GM11168 (cell line): ENCODE measurements around the gene ARHGAP19.

Source experiments
- in situ Hi-C: fragments of 300-500 bp; cut with MboI; formaldehyde crosslinking; loops from one replicate; pipeline ENCODE4 v1.12.0; 2022; ENCODE audit warnings: low sequenced_read_pairs; ENCODE audit not compliant: unreplicated experiment

ARHGAP19 gene, protein sequence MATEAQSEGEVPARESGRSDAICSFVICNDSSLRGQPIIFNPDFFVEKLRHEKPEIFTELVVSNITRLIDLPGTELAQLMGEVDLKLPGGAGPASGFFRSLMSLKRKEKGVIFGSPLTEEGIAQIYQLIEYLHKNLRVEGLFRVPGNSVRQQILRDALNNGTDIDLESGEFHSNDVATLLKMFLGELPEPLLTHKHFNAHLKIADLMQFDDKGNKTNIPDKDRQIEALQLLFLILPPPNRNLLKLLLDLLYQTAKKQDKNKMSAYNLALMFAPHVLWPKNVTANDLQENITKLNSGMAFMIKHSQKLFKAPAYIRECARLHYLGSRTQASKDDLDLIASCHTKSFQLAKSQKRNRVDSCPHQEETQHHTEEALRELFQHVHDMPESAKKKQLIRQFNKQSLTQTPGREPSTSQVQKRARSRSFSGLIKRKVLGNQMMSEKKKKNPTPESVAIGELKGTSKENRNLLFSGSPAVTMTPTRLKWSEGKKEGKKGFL

GRCh38 chr10:97292097-97292861 lies at the start of gene ARHGAP19:
Gene ARHGAP19 (minus strand): TSS chr10:97292637. CDS start chr10:97292627, 10 bp downstream.
- in situ Hi-C loops = no loop called here

- in situ Hi-C loops = no loop called here
Observed at GRCh38 chr10:97341416-97341815, 49.0 kb upstream of the ARHGAP19 start.

GRCh38 chr10:97338041-97338440 lies 45.6 kb upstream of the ARHGAP19 start:
- in situ Hi-C loops = no loop called here

DNA sequence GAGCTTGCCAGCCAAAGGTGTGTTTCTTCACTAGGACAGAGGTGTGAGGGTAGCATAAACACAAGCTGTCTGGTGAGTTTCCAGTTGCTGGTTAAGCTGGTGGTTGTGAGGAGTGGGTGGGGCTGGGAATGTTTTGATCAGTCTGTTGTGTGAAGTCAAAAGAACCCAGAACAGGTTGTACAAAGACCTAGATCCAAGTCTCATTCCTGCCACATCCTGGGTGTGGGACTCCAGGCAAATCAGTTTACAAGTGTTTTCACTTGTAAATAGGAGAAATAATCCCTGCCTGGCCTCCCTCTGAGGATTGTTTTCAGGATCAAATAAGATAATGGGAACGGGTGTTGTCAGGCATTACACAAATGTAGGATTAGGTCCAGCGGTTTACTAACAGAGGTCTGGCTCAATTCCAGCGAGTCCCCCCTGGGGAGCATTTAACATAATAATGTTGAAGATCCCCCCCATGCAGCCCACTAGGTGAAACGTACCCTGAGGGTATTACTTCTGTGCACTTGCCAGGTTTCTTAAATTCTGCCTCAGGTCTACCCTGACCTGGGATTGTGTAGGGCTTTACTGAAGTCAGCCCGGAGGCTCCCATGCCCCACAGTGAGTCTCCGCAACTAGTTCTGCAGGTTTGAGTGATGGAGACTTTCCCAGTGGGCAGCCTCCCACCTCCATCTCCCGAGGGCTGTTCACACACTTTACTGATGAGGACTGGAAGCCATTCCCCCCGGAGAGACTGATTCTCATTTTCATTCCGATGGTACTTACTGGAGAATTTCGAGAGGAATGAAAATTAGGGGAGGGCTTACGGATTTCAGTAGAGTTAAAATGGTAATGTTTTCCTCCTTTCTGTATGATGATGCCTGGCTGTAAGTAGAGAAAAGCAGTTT lies 44.8 kb upstream of the ARHGAP19 start:
- in situ Hi-C loops = no loop called here

DNA sequence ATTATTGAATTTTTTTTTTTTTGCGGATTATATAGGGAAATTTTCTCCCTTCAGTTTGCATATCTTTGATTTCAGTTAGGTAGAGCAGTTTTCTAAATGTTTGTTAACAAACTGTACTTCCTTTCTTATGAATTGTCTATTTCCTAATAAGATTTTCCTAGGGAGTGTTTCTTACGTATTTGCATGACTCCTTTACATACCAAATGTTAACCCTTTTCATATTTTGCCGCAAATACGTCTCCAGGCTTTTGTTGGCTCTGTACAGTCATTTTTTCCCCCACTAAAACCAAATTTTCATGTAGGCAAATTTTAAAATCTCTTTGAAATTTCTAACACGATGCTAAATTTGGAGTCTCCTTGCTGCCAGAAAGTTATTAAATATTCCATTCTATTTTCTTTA lies 44.0 kb upstream of the ARHGAP19 start:
- in situ Hi-C loops = no loop called here

- in situ Hi-C loops = no loop called here
Observed at GRCh38 chr10:97336006-97336405, 43.6 kb upstream of the ARHGAP19 start.

DNA sequence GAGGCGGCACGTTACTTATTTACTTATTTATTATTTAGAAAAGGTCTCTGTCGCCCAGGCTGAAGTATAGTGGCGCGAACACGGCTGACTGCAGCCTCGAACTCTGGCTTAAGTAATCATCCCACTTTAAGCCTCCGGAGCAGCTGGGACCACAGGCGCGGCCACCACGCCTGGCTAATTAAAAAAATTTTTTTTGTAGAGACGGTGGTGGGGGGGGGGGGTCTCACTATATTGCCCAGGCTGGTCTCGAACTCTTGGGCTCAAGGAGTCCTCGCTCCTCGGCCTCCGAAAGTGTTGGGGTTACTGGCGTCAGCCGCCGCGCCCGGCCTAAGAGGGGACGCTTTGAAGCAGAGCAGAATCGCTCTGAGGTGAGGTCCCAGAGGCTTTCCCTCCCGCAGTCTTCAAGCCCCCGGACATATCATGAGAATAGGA lies 42.8 kb upstream of the ARHGAP19 start:
- in situ Hi-C loops = no loop called here

GRCh38 chr10:97334370-97335175 lies 42.1 kb upstream of the ARHGAP19 start, which contains the start of gene FRAT2:
Gene FRAT2 (minus strand): TSS chr10:97334729. CDS start chr10:97334572, 157 bp downstream.
- in situ Hi-C loops = no loop called here

DNA sequence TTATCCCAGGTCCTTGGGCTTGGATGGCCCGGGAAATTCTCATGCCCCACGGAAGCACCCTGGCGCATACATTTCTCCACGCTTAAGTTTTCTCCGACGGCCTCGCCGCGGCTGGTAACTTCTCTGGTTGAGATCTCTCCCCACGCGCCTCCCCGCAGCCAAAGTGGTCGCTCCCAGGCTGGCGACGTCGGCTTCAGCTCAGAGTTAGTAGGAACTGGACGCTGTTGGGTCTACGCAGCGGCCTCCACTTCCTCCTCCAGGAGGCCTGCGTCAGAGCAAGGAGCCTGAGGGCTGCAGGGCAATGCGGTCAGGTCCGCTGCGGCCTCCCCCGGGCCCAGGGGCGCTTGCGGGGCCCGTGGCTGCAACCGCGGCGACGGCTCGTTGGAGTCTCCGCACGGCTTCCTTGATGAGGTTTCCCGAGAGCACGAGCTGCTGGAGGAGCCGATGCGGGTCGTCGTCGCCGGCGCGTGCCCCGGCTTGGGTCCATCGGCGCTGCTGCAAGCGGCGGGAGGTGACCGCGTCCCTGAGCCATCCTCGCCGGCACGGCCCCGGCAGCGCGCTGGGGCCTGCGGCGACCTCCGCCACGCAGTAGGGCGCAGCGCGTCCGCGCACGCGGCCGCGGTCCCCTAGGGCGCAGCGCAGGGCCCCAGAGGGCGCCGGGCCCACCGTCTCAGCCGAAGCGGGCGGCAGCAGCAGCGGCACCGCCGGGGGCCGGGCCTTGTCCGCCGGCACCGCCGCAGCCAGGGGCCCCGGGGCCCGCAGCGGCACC lies 41.3 kb upstream of the ARHGAP19 start:
- in situ Hi-C loops = no loop called here

GRCh38 chr10:97333351-97333600 lies 40.8 kb upstream of the ARHGAP19 start:
- in situ Hi-C loops = no loop called here

DNA sequence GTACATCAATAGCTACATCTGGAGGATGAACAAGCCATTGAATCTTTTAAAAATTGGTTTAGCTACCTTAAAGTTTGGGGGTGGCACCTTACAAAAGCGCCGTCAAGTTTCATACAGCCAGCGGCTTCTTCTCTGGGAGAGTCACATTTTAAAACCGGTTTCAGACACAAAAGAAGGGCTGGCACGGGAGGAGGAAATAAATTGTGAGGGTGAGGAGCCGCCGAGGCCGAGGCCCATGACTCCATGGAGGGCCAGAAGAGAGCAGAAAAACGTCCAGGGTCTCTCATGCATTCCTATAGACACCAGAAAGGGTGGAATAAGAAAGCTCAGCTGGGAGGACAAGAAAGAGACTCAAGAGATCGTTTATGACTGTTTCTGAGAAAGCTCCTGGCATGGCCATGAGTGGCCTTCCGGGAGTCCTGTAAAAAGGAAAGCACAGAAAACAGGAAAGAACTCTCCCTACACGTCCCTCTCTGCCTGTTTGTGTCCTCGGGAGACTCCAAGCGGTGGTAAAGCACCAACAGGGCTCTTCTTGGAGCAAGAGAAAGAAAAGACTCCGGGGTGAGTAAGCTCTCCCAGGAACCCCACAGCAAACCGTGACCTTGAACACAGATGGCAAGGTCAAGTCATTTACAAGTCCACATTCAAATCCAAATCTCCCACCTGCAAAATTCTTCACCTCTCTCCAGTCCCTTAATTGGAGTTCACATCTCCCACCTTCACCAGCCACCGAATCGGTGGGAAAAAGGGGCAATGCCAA lies 40.3 kb upstream of the ARHGAP19 start:
- in situ Hi-C loops = no loop called here

GRCh38 chr10:97331153-97331703 lies 38.8 kb upstream of the ARHGAP19 start:
- in situ Hi-C loops = no loop called here

GRCh38 chr10:97329766-97330165 lies 37.3 kb upstream of the ARHGAP19 start:
- in situ Hi-C loops = no loop called here

- in situ Hi-C loops = no loop called here
Observed at GRCh38 chr10:97328646-97329453, 36.4 kb upstream of the ARHGAP19 start.

DNA sequence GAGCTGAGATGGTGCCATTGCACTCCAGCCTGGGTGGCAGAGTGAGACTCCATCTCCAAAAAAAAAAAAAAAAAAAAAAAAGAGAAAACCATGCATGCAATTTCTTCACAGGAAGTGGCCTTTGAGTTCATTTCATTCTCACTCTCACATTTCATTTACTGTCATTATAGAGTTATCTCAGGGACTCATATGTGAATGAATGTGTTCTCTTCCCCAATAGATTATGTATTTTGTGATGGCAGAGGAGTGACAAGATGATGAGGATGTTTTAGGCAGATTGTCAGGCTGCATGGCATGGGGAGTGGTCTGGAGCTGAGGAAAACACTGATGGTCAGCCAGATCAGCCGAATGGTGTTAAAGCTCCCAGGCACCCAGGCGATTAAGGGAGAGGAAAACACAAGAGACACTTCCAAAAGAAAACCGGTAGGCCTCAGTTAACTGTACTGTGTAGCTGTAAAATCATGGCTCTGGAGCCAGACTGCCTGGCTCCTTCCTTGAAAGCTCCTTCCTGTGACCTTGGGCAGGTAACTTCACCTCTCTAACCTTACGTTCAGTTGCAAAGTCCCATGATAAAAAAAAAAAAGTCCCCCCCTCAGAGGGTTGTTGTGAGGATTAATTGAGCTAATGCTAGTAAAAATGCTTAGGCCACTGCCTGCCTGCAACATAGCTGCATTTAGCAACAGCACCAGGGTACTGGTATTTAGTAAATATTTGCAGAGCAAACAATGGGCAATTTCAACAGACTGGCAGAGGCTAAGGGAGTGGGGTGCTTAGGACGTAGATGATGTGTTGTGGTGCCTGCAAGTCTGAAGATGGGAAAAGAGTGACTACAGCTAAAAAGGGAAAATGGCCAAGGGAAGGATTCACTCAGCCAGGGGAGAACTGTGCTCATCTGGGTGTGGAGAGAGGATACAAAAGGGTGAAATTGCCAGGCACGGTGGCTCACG lies 35.2 kb upstream of the ARHGAP19 start:
- in situ Hi-C loops = no loop called here

GRCh38 chr10:97325754-97326153 lies 33.3 kb upstream of the ARHGAP19 start:
- in situ Hi-C loops = no loop called here
